HG02840 (cell line): ENCODE results near the gene CTBP2.

Source experiments
- ATAC-seq: cut with Tn5 transposase; IDR thresholded peaks from one replicate; pipeline ENCODE4 v1.9.1; 2021; ENCODE audit warnings: mild to moderate bottlenecking, moderate library complexity, moderate number of reproducible peaks; ENCODE audit not compliant: unreplicated experiment, low FRiP score

CTBP2 gene

GRCh38 chr10:124963866-124964720, 196.3 kb downstream of the CTBP2 start:
- no peak for ATAC-seq

- no peak for ATAC-seq
Measured at GRCh38 chr10:124962421-124962820, 197.9 kb downstream of the CTBP2 start.

- no peak for ATAC-seq
Measured at GRCh38 chr10:124961248-124961570, 199.2 kb downstream of the CTBP2 start.

GRCh38 chr10:124959564-124959963, 200.8 kb downstream of the CTBP2 start:
- no peak for ATAC-seq

- no peak for ATAC-seq
Measured at GRCh38 chr10:124957404-124957947, 202.9 kb downstream of the CTBP2 start.

- no peak for ATAC-seq
Measured at GRCh38 chr10:124956764-124957163, 203.6 kb downstream of the CTBP2 start.

- ATAC-seq = no peak
Measured at GRCh38 chr10:124955868-124956267, 204.5 kb downstream of the CTBP2 start.

- ATAC-seq = no peak
Measured at GRCh38 chr10:124955243-124955642, 205.1 kb downstream of the CTBP2 start.

GRCh38 chr10:124953421-124953820, 206.9 kb downstream of the CTBP2 start:
- ATAC-seq = no peak

- no peak for ATAC-seq
Measured at GRCh38 chr10:124952123-124952522, 208.2 kb downstream of the CTBP2 start.

GRCh38 chr10:124949543-124949942, 210.8 kb downstream of the CTBP2 start:
- ATAC-seq = no peak

- ATAC-seq = no peak
Measured at GRCh38 chr10:124946945-124947344, 213.4 kb downstream of the CTBP2 start.

- ATAC-seq = no peak
Measured at GRCh38 chr10:124944982-124945381, 215.4 kb downstream of the CTBP2 start.

- no peak for ATAC-seq
Measured at GRCh38 chr10:124943301-124944092, 216.9 kb downstream of the CTBP2 start.

GRCh38 chr10:124942317-124943169, 217.8 kb downstream of the CTBP2 start:
- ATAC-seq = no peak

- ATAC-seq = no peak
Measured at GRCh38 chr10:124941823-124942222, 218.5 kb downstream of the CTBP2 start, which contains the start of gene ZRANB1. ZRANB1 (plus strand) TSS chr10:124942123; CDS start chr10:124942494, 371 bp downstream.

GRCh38 chr10:124939290-124939689, 221.1 kb downstream of the CTBP2 start:
- ATAC-seq = no peak

GRCh38 chr10:124936813-124937212, 223.6 kb downstream of the CTBP2 start:
- no peak for ATAC-seq

- no peak for ATAC-seq
Measured at GRCh38 chr10:124935946-124936345, 224.4 kb downstream of the CTBP2 start.
